ENCODE measurements around the gene SIPA1L3. TPM values are rescaled to one million over a fixed set of nuclear protein-coding genes. Genes with fewer than 3 reads are reported as not detected.
A peak's percentile ranks its signal among the peaks of the same experiment; 100 is the strongest.

The SIPA1L3 gene
- total RNA-seq, 1 experiment from 2014 or later = 36.0 TPM

DNA sequence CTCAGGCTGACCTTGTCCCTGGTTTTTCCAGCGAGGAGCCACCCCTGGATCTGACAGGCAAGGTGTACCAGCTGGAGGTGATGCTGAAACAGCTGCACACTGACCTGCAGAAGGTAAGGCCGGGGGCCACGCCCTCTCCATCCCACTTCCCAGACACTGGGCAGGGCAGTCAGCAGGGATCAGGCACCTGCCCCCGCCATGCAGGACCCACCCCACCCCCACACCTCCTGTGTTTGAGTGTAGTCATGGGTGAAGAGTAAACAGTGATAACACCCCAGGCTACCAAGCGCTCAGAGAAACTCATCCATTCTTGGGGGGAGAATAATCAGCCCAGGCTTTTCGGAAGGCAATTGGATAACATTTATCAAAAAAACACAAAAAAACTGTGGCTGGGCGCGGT lies 297.1 kb downstream of the SIPA1L3 start:
- CTCF ChIA-PET = no interaction called here
- Mint-ChIP-seq H3K27ac (ENCODE audit: low read depth, unreplicated experiment) (no peak overlapping the region), H3K4me3 (ENCODE audit: unreplicated experiment) (no peak overlapping the region), H3K9me3 (ENCODE audit: unreplicated experiment) (no peaks in the 10 kb centered on the region), H3K36me3 (ENCODE audit: insufficient read depth, unreplicated experiment) (peaks cover 60% of the 10 kb centered on the region), H3K27me3 (ENCODE audit: insufficient read depth, unreplicated experiment) (no peaks in the 10 kb centered on the region), H3K4me1 (ENCODE audit: insufficient read depth, unreplicated experiment) (no peaks in the 10 kb centered on the region)
- DNase-seq (ENCODE audit: unreplicated experiment) = no peak
- no TSS peak for BruUV-seq (replicated peaks)
- intact Hi-C loops (cut with micrococcal nuclease) = no loop called here
- POLR2A ChIA-PET = no interaction called here
- no peak for TF ChIP-seq CTCF (IDR thresholded peaks at IDR 0.05; ENCODE audit: unreplicated experiment)

GRCh38 chr19:38204728-38205127 lies 297.7 kb downstream of the SIPA1L3 start:
- H3K36me3 Mint-ChIP-seq (ENCODE audit: insufficient read depth, unreplicated experiment) = peaks cover 61% of the 10 kb centered on the region
- intact Hi-C loops (cut with micrococcal nuclease) = no loop called here
- no peaks in the 10 kb centered on the region for H3K9me3 Mint-ChIP-seq (ENCODE audit: unreplicated experiment)
- H3K27ac Mint-ChIP-seq (ENCODE audit: low read depth, unreplicated experiment) = no peak overlapping the region
- BruUV-seq (replicated peaks) = no TSS peak
- no peaks in the 10 kb centered on the region for H3K27me3 Mint-ChIP-seq (ENCODE audit: insufficient read depth, unreplicated experiment)
- H3K4me1 Mint-ChIP-seq (ENCODE audit: insufficient read depth, unreplicated experiment) = peaks cover 4% of the 10 kb centered on the region
- no peak for DNase-seq (ENCODE audit: unreplicated experiment)
- ChIA-PET POLR2A (interaction anchor here (1.0 kb wide), 1 partner anchor 10 kb away, joined by 4 read pairs; no protein-coding TSS in a partner anchor), CTCF (interaction anchor here (0.9 kb wide), 1 partner anchor 105 kb away, joined by 3 read pairs; no protein-coding TSS in a partner anchor)
- TF ChIP-seq CTCF (IDR thresholded peaks at IDR 0.05; ENCODE audit: unreplicated experiment) = no peak
- H3K4me3 Mint-ChIP-seq (ENCODE audit: unreplicated experiment) = no peak overlapping the region

GRCh38 chr19:38206006-38206745 lies 299.2 kb downstream of the SIPA1L3 start:
- Mint-ChIP-seq H3K27ac (ENCODE audit: low read depth, unreplicated experiment) (no peak overlapping the region), H3K9me3 (ENCODE audit: unreplicated experiment) (no peaks in the 10 kb centered on the region), H3K4me3 (ENCODE audit: unreplicated experiment) (no peak overlapping the region), H3K36me3 (ENCODE audit: insufficient read depth, unreplicated experiment) (peaks cover 57% of the 10 kb centered on the region), H3K4me1 (ENCODE audit: insufficient read depth, unreplicated experiment) (peaks cover 12% of the 10 kb centered on the region), H3K27me3 (ENCODE audit: insufficient read depth, unreplicated experiment) (no peaks in the 10 kb centered on the region)
- TF ChIP-seq CTCF (IDR thresholded peaks at IDR 0.05; ENCODE audit: unreplicated experiment) = no peak
- no peak for DNase-seq (ENCODE audit: unreplicated experiment)
- no TSS peak for BruUV-seq (replicated peaks)
- ChIA-PET CTCF (interaction anchor here (0.6 kb wide), 1 partner anchor 304 kb away, joined by 3 read pairs; no protein-coding TSS in a partner anchor), POLR2A (no interaction called here)
- intact Hi-C loops (cut with micrococcal nuclease) = no loop called here

DNA sequence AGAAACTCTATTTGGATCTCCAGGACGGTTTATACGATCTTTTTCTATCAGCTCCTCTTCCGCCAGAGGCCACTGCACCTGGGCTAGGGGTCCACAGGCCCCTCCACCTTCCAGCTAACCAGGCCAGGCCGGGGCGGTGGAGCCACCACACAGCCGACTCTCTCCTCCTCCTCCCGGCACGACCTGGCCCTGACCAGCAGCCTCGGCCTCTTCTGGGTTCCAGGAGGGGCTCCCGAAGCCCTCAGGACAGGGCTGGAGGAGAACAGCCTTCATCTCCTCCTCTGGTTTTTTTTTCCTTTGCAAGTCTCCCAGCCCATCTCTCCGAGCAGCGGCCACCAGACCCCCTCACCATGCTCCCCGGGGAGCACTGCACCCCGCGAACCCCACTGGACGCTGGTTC lies 299.9 kb downstream of the SIPA1L3 start:
- Mint-ChIP-seq H3K4me3 (ENCODE audit: unreplicated experiment) (no peak overlapping the region), H3K9me3 (ENCODE audit: unreplicated experiment) (no peaks in the 10 kb centered on the region), H3K4me1 (ENCODE audit: insufficient read depth, unreplicated experiment) (peaks cover 12% of the 10 kb centered on the region), H3K27me3 (ENCODE audit: insufficient read depth, unreplicated experiment) (no peaks in the 10 kb centered on the region), H3K36me3 (ENCODE audit: insufficient read depth, unreplicated experiment) (peaks cover 52% of the 10 kb centered on the region), H3K27ac (ENCODE audit: low read depth, unreplicated experiment) (no peak overlapping the region)
- POLR2A ChIA-PET = no interaction called here
- DNase-seq (ENCODE audit: unreplicated experiment) = no peak
- intact Hi-C loops (cut with micrococcal nuclease) = no loop called here
- BruUV-seq (replicated peaks) = TSS peak; percentile 23
- CTCF ChIA-PET = no interaction called here
- TF ChIP-seq CTCF (IDR thresholded peaks at IDR 0.05; ENCODE audit: unreplicated experiment) = no peak
